HepG2 (cell line): ENCODE results near the gene CITED2. TPM values are rescaled to one million over a fixed set of nuclear protein-coding genes. Genes with fewer than 3 reads are reported as not detected.

ENCODE experiments used
- FOXK2 ChIP-seq: fragments of 450-650 bp; IDR thresholded peaks from 2 replicates; pipeline ENCODE4 v1.6.1; 2016
- HBP1 ChIP-seq: IDR thresholded peaks from 2 replicates; pipeline ENCODE4 v1.6.1; 2016; ENCODE audit warnings: low read depth, control low read depth
- MEF2D ChIP-seq: sonication (generic); formaldehyde crosslinking; IDR thresholded peaks from 2 replicates; pipeline ENCODE4 v1.5.1; 2020; ENCODE audit warnings: mild to moderate bottlenecking, missing genetic modification reagents
- MLX ChIP-seq: IDR thresholded peaks from 2 replicates; pipeline ENCODE4 v1.6.1; 2016
- PAXIP1 ChIP-seq: sonication (generic); formaldehyde crosslinking; conservative IDR thresholded peaks from 2 replicates; pipeline ENCODE4 v1.4.0; 2020; ENCODE audit warnings: mild to moderate bottlenecking, missing genetic modification reagents, moderate library complexity
- RERE ChIP-seq: IDR thresholded peaks from 2 replicates; pipeline ENCODE4 v1.6.1; 2016; ENCODE audit warnings: low read depth, missing genetic modification reagents, missing compliant biosample characterization
- USF2 ChIP-seq, 2 experiments: sonication (generic) in 1 of 2; formaldehyde crosslinking in 1 of 2; IDR thresholded peaks; 2 replicates each; pipeline versions ENCODE4 v1.5.1 to v1.6.1; 2011 to 2020; ENCODE audit warnings: borderline replicate concordance in 1 of 2, low read depth in 1 of 2, low read length in 1 of 2, mild to moderate bottlenecking in 1 of 2, missing genetic modification reagents in 1 of 2, moderate library complexity in 1 of 2
- WIZ ChIP-seq: sonication (generic); formaldehyde crosslinking; IDR thresholded peaks from 2 replicates; pipeline ENCODE4 v1.5.1; 2020; ENCODE audit warnings: mild to moderate bottlenecking, missing genetic modification reagents
- ZBTB34 ChIP-seq: sonication (generic); formaldehyde crosslinking; IDR thresholded peaks from 2 replicates; pipeline ENCODE4 v1.8.0; 2022; ENCODE audit warnings: mild to moderate bottlenecking, missing genetic modification reagents
- ZNF496 ChIP-seq: sonication (generic); formaldehyde crosslinking; IDR thresholded peaks from 2 replicates; pipeline ENCODE4 v1.8.1; 2023; ENCODE audit warnings: mild to moderate bottlenecking, moderate library complexity, missing genetic modification reagents; ENCODE audit not compliant: insufficient replicate concordance
- ZNF546 ChIP-seq: sonication (generic); formaldehyde crosslinking; conservative IDR thresholded peaks from 2 replicates; pipeline ENCODE4 v1.8.1; 2023; ENCODE audit warnings: mild to moderate bottlenecking, missing genetic modification reagents
- polyA plus RNA-seq, 8 experiments: library from polyadenylated mRNA; depleted of rRNA in 3 of 8; stranded (reverse) in 7 of 8; unstranded in 1 of 8; fragments of >200 nt; fragmentation: Illumina TruSeq in 4 of 8; extraction: Trizol in 4 of 8; gene quantifications; 2 replicates each; pipeline versions ENCODE4 v1.2.1 to v1.2.3, GENCODE V29; 2011 to 2016; ENCODE audit warnings: low read depth in 4 of 8, missing spikeins in 1 of 8, mixed read lengths in 1 of 8; ENCODE audit not compliant: insufficient read depth in 1 of 8
- total RNA-seq, 5 experiments: library from RNA; depleted of rRNA; stranded (reverse); fragments of >200 nt; fragmentation: Illumina TruSeq; extraction: Trizol; gene quantifications; 2 replicates each; pipeline ENCODE4 v1.2.3, GENCODE V29; 2016; ENCODE audit warnings: low read depth in 1 of 5

CITED2 gene
- total and polyA plus RNA-seq, 2 of the 13 experiments (the other 11 are each of a cell fraction or from before 2014, with no cell fraction given) = 17.6 to 57.2 TPM

- TF ChIP-seq ZBTB34 (CRISPR knock-in tag) (0 out of 2 replicates have a peak, but pooled peaks have one; percentile 77), FOXK2 (no peak), ZNF496 (no peak), HBP1 (CRISPR knock-in tag) (peak; percentile 93), ZNF546 (CRISPR knock-in tag) (peak; percentile 16; the same call in 1 of the 2 replicates), PAXIP1 (CRISPR knock-in tag) (peak; percentile 64), WIZ (CRISPR knock-in tag) (0 out of 2 replicates have a peak, but pooled peaks have one; percentile 20), MEF2D (CRISPR knock-in tag) (peak; percentile 92), USF2 (IDR thresholded peaks at IDR 0.05; ENCODE audit: low read depth, low read length) (no peak), USF2 (CRISPR knock-in tag; IDR thresholded peaks at IDR 0.05; ENCODE audit: borderline replicate concordance) (no peak), RERE (CRISPR knock-in tag) (peak; percentile 69; the same call in 1 of the 2 replicates), MLX (CRISPR knock-in tag) (peak; percentile 67; the same call in 1 of the 2 replicates)
Measured at GRCh38 chr6:139374357-139375225, at the start of gene CITED2 (continued).
